Right lobe of liver (tissue), 4 donors: ENCODE results near the gene SYT3.
"Not testable (repeated sequence)": the region's sequence is repeated elsewhere in the genome, so short reads cannot be mapped to it uniquely, and the experiment has no call there.

Source experiments
- CTCF ChIP-seq, 4 donors: fragments of 200-600 bp in 3 of 4; fragments of 450-650 bp in 1 of 4; IDR thresholded peaks; one replicate each; pipeline versions ENCODE4 v1.5.1 to v1.8.0; 2016 to 2022; ENCODE audit warnings: antibody characterized with exemption in 4 of 4, mild to moderate bottlenecking in 2 of 4
- POLR2A ChIP-seq: fragments of 450-650 bp; IDR thresholded peaks from one replicate; pipeline ENCODE4 v1.6.1; 2017; ENCODE audit warnings: antibody characterized with exemption, mild to moderate bottlenecking
- donor health status: DM: no; HTN: no; CAD: no.
- donor health status: DM: no; HTN: no; CAD: no.
- donor health status: DM: no; HTN: yes; CAD: no.

GRCh38 chr19:50576769-50577168 lies 62.9 kb downstream of the SYT3 start:
- TF ChIP-seq CTCF (IDR thresholded peaks at IDR 0.05); POLR2A: not testable (repeated sequence)
